ENCODE measurements around the gene SPRR1B.

The SPRR1B gene

GRCh38 chr1:153070243-153070642, 39.2 kb downstream of the SPRR1B start:
- H3K9me3 Mint-ChIP-seq = no peaks in the 10 kb centered on the region
- H3K36me3 Mint-ChIP-seq (ENCODE audit: low read depth) = no peaks in the 10 kb centered on the region
- no peak overlapping the region for H3K27ac Mint-ChIP-seq
- H3K4me3 Mint-ChIP-seq = no peak overlapping the region
- H3K27me3 Mint-ChIP-seq = peaks cover 34% of the 10 kb centered on the region
- DNase-seq = no peak
- H3K4me1 Mint-ChIP-seq (ENCODE audit: low read depth) = no peaks in the 10 kb centered on the region

GRCh38 chr1:153071511-153071910, 40.5 kb downstream of the SPRR1B start, which contains the start of gene SPRR2B:
Gene SPRR2B (minus strand): TSS chr1:153071611. CDS start chr1:153070839, 772 bp downstream.
- DNase-seq = no peak
- H3K9me3 Mint-ChIP-seq = no peaks in the 10 kb centered on the region
- H3K27me3 Mint-ChIP-seq = peaks cover 23% of the 10 kb centered on the region
- H3K4me1 Mint-ChIP-seq (ENCODE audit: low read depth) = no peaks in the 10 kb centered on the region
- no peak within 1 kb of the TSS for H3K4me3 Mint-ChIP-seq
- H3K36me3 Mint-ChIP-seq (ENCODE audit: low read depth) = no peaks in the 10 kb centered on the region
- H3K27ac Mint-ChIP-seq = no peak within 1 kb of the TSS

GRCh38 chr1:153072806-153073726, 42.1 kb downstream of the SPRR1B start:
- no peaks in the 10 kb centered on the region for H3K36me3 Mint-ChIP-seq (ENCODE audit: low read depth)
- H3K4me1 Mint-ChIP-seq (ENCODE audit: low read depth) = no peaks in the 10 kb centered on the region
- H3K4me3 Mint-ChIP-seq = no peak overlapping the region
- H3K27ac Mint-ChIP-seq = no peak overlapping the region
- DNase-seq = no peak
- peaks cover 2% of the 10 kb centered on the region for H3K9me3 Mint-ChIP-seq
- H3K27me3 Mint-ChIP-seq = peaks cover 22% of the 10 kb centered on the region

- Mint-ChIP-seq H3K4me1 (ENCODE audit: low read depth) (no peaks in the 10 kb centered on the region), H3K27me3 (peaks cover 40% of the 10 kb centered on the region)
Observed at GRCh38 chr1:153081736-153082135, 50.7 kb downstream of the SPRR1B start.

More at GRCh38 chr1:153081736-153082135, 50.7 kb downstream of the SPRR1B start:
- no peak overlapping the region for H3K4me3 Mint-ChIP-seq
- peaks cover 5% of the 10 kb centered on the region for H3K9me3 Mint-ChIP-seq
- H3K36me3 Mint-ChIP-seq (ENCODE audit: low read depth) = no peaks in the 10 kb centered on the region
- no peak overlapping the region for H3K27ac Mint-ChIP-seq
- DNase-seq = no peak

Measured in activated T-cell treated with anti-CD3 and anti-CD28 coated beads, Interleukin-2, amount 50 U/mL, for 24 hours (primary cell).